GM12874 (cell line): ENCODE results near the gene AGPAT2.

Experiments
- TF ChIP-seq, protein P1 (sequence below): IDR thresholded peaks from 2 replicates; pipeline ENCODE4 v1.5.1; 2011; ENCODE audit warnings: low read depth, mild to moderate bottlenecking, control low read depth, low read length, moderate library complexity; ENCODE audit not compliant: insufficient read depth

Gene AGPAT2

DNA sequence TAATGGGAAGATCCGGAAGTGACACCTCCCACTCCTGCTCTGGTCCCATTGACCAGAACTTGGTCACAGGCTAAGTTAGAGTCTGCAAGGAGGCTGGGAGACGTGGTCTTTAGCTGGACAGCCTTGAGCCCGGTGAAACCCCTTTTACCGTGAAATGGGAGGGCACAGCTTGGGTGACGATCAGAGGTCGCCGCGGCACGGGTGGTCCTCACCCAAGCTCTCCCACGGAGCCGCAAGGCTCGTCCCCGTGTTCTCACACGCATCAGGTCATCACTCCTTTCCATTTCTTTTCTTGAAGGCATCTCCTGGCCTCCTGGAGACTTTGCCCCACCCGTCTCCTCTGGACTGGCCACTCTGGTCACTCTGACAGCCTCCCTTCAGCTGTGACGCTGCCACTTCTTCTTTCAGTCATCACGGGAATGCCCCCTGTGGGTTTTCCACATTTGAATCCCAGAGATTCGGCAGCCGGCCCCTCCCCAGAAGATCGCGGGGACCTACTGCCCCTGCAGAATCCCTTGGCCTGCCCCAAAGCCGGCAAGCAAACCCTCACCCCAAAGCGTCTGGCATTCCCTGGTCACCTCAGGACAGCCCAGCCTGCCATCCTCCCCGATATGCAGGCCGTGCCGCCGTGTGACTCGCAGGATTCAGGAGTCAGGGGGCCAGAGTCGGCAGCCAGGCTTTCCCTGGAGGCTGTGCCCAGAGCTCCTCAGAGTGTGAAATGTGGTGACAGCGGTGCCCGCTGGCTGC lies 43.5 kb downstream of the AGPAT2 start:
- TF ChIP-seq, protein P1, sequence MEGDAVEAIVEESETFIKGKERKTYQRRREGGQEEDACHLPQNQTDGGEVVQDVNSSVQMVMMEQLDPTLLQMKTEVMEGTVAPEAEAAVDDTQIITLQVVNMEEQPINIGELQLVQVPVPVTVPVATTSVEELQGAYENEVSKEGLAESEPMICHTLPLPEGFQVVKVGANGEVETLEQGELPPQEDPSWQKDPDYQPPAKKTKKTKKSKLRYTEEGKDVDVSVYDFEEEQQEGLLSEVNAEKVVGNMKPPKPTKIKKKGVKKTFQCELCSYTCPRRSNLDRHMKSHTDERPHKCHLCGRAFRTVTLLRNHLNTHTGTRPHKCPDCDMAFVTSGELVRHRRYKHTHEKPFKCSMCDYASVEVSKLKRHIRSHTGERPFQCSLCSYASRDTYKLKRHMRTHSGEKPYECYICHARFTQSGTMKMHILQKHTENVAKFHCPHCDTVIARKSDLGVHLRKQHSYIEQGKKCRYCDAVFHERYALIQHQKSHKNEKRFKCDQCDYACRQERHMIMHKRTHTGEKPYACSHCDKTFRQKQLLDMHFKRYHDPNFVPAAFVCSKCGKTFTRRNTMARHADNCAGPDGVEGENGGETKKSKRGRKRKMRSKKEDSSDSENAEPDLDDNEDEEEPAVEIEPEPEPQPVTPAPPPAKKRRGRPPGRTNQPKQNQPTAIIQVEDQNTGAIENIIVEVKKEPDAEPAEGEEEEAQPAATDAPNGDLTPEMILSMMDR = no peak

DNA sequence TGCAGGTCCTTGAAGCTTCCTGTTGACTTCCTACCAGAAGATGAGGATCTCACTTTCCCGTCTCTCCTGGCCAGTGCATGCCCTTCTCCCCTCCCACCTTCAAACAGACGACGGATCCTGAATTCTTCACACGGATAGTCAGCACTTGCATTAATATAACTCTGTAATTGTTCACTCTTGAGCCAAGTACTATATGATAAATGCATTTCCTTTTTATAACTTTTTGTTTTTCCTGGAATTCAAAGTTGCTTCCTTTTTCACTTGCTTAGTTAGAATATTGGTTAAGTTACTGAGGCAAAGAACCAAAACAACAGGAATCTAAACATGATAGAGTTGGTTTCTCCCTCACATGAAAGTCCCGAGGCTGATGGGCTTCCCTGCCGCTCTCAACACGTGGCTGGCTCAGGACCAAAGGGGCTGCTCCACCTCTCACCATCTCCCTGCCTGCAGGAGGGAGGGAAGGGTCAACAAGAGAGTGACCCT lies 44.8 kb downstream of the AGPAT2 start:
- TF ChIP-seq, protein P1 = no peak

DNA sequence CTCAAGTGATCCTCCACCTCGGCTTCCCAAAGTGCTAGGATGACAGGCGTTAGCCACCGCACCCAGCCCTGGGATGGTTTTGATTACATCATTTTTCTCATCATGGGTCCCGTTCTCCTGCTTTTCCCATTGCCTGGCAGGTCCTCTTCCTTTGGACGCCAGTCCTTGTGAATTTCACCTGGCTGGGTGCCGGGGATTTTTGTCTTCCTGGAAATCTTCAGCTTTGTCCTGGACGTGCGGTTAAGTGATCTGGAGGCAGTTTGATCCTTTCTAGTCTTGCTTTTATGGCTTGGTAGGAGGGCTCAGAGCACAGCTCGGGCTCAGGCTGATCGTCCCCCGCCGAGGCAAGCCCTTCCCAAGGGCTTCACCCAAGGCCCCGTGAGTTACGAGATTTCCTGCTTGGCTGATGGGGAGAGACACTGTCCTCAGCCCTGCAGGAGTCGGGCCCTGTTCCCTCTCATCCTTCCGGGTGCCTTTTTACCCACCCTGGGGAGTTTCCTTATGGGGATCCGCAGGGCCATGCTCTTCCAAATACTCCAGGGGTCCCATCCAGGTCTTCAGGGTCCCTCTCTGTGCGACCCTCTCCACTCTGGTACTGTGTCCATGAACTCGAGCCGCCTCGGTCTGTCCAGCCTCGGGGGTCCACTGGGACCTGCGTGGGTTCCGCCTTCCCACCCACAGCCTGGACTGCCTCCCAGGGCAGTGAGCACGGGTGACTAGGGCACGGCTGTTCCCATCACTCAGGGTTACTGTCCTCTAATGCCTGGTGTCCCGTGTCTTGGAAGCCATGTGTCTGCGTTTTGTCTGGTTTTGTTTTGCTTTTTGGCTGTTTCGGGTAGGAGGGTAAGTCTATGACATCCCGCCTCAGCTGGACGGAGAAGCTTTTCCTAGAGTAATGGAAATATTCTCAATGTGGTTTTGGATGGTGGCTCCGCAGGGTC lies 46.8 kb downstream of the AGPAT2 start:
- TF ChIP-seq, protein P1 = no peak

DNA sequence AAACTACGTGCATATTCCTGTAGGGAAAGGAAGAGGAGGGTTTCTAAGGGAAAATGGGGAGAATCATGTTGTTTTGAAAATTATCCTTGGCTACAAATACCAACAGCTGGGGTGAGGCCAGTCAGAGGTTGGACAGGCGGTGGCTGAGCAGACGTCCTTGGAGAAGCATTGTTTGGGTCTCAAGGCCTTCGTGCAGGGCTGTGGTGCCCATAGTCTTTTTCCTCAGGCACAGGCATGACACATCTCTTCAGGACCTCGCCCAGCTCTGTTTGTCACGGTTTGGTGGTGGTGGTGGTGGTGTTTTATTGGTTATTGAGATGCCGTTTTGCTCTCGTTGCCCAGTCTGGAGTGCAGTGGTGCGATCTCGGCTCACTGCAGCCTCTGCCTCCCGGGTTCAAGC lies 52.4 kb downstream of the AGPAT2 start:
- TF ChIP-seq, protein P1 = no peak

DNA sequence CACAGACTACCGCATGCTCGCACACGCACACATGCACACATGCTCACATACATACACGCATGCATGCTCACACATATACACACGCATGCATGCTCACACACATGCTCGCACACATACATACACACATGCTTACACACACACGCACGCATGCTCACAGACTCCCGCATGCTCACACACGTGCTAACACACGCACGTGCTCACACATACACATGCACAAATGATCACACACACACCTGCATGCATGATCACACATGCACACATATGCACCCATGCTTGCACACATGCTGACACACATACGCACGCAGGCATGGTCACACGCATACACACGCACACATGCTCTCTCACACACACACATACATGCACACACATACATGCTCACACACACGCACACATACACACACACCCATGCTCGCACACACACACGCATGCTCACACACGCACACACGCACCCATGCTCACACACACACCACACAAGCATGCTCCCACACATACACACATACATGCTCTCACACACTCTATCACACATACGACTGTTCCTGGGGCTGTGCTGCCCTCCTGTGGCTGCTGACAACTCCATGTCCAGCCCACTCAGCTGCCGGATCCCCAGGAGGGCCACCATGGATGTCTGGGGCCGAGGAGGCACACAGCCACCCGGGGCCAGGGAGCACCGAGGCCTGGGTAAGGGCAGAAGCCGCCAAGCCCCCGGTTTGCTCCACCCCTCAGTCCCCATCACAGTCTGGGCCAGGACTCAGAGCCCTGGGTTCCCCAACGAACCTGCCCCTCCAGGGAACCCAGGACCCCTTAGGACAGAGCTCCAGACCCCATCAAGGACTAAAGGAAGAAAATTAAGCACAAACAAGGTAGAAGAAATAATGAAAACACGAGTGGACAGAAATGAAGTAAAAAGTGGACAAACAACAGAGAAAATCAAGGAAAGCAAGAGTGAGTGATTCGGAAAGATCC lies 55.9 kb downstream of the AGPAT2 start:
- TF ChIP-seq, protein P1 = peak; percentile 90

DNA sequence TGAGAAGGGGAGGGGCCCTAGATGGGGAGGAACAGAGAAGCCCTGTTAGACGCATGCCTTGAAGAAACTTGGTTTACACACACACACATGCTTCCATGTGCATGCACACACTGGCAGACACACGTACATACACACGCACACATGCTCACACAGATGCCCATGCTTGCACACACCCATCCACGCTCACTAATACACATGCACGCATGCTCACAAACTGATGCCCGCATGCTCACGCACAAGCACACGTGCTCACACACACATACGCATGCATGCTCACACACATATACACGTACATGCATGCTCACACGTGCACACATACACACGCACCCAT lies 56.6 kb downstream of the AGPAT2 start:
- TF ChIP-seq, protein P1 = no peak
